HG02852 (cell line): ENCODE results near the gene PLXNA2.

Source experiments
- ATAC-seq: cut with Tn5 transposase; IDR thresholded peaks from one replicate; pipeline ENCODE4 v1.9.1; 2021; ENCODE audit warnings: mild to moderate bottlenecking, moderate library complexity; ENCODE audit not compliant: unreplicated experiment

PLXNA2 gene

DNA sequence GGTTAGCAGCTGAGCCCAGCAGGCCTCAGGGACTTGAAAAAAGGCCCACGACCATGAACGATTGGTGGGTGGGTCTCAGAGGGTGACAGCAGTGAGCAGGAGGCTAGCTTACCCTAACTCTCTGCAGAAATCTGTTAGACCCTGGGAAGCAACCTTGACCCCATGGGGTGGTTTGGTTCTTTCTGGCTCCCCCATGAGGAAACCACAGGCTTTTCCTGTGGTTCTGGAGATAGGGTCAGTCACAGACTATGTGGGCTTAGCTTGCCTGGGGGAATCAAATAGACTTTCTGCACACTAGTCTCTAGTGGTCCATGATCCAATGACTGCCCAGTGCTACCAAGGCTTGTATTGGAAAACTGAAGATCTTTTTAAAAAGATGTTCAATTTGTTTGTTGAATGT, 118.1 kb downstream of the PLXNA2 start:
- ATAC-seq, result no peak

DNA sequence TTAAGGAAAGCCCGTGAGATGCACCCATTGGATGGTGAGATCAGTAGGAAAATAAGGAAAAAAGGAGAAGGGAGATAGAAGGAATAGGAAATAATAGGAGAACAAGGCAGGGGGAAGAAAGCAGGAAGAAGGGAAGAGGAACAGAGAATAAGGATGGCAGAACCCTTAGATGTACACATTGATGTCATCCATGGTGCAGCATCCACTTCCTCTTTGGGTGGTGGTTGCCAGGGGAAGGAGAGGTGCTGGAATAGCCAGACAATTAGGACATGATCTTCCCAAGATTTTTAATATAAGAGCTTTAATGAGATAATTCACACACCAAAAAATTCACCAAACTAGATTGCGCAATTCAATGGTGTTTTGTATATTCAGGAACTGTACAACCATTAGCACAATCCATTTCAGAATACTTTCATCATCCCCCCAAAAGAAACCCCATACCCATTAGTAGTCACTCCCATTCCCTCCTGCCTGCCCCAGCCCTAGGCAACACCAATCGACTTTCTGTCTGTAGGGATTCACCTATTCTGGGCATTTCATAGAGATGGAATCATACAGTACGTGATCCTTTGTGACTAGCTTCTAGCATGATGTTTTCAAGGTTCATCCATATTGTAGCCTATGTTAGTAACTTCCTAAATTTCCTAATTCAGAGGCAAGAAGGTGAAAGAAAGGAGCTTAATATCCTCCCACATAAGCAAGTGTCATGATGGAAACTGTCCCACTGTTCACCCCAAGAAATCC, 121.4 kb downstream of the PLXNA2 start:
- no peak for ATAC-seq

DNA sequence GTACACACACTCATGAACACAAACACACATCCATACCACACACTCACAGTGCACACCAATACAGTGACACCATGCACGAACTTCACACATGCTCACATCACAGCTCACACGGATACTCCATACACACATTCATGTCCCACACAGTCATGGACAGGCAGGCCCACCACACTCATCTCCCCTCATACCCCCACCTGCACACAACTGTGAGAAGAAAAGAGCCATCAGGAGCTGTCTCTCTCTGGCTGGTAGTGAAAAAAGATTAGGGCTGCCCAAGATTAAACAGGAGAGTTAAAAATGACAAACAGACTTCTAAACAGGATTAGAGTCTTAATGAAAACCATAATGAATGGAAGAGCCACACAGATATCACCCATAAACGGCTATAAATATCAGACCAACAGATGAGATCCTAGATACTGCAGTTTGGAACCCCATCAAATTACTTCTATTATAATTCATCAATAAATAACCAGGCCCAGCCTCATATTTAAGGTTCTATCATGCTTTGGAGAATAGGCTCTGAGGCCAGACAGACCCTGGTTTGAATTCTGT, 122.3 kb downstream of the PLXNA2 start:
- ATAC-seq, result no peak

DNA sequence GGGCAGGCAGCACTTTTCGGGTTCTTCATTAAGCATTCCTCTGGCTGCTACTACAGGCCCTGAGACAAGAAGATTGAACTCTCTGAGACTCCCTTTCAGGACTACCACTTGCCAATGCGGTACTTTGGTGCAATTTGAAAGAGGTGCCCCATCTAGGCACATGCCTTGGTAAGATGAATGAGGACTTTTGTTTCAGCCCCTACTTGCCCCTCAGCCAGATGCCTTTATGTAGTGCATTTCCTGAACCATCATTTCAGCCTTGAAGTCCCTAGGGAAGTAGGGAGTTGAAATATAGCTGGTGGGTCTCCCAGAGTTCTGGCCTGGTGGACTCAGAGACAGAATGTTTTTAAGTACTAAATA, 123.8 kb downstream of the PLXNA2 start:
- ATAC-seq, result no peak

- ATAC-seq, result no peak
These were observed 125.2 kb downstream of the PLXNA2 start for GRCh38 chr1:208118841-208119606.

DNA sequence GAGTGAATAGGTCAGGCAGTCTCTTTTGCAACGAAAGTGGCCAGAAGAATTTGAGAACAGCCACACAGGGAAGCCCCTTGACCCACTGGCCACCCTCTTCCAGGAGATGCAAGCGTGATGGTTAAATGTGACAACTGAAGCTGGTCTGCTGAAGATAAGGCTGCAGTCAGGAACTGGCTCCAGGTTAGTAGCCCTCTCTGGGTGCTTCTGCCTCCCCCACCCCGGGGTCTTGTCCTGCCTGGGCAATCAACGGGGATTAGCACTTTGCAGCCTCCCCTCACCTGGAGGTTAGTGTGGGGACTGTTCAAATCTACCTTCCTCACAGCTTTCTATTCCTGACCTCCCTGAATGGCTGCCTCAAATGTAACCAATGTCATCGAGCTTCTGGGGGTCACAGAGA, 125.9 kb downstream of the PLXNA2 start:
- ATAC-seq, result no peak

GRCh38 chr1:208117826-208118225, 126.4 kb downstream of the PLXNA2 start:
- no peak for ATAC-seq

DNA sequence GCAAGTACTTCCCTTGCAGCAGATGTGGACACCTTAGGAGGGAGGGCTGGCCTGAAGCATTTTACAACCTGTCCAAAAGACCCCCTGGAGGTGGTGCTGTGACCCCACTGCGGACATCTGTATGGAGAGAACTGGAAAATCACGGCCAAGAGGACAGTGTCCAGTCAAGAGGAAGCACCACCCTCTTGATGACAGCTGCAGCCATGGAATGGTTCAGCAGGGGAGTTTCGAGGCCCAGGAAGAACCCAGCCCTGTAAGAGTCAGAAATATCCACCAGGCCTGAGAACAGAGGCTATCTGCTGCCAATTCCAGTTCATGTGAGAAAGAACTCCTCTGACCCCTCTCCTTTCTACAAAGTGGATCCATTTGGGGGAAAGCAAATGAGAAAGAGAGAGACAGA, 126.8 kb downstream of the PLXNA2 start:
- ATAC-seq, result no peak

DNA sequence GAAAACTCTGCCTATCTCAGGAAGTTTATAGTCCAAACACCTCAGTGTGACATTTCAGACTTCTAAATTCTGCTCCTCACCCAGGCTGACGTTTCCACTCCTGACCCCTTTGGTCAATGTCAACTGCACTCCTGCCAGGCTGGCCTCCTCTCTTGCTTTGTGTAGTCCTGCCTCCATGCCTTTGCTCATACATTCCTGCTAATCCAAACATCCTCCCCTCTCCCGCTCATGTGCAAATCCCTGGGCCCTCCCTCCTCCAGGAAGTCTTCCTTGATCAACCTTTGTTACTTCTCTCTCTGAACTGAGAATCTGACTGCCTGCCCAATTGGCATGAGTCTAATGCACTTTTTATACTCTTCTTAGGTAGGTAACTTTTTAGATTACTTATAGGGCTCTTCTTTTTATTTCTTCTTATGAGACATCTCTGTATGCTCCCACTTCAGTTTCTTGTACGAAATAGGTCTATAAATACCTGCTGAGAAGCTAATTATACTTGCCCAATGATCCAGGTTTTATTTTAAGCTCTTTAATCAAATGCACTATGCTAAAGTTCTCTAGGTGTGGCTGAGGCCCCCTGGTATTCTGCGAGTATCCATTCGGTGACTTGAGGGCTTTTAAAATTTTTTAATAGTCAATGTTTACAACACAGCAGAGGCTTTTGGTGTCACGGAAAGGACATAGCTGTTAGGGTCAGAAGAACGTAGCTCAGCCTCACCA, 128.1 kb downstream of the PLXNA2 start:
- no peak for ATAC-seq

GRCh38 chr1:208113011-208113410, 131.2 kb downstream of the PLXNA2 start:
- ATAC-seq, result no peak

GRCh38 chr1:208112401-208112800, 131.8 kb downstream of the PLXNA2 start:
- ATAC-seq, result no peak

- ATAC-seq, result no peak
These were observed 132.5 kb downstream of the PLXNA2 start for GRCh38 chr1:208111646-208112190.

- no peak for ATAC-seq
These were observed 133.9 kb downstream of the PLXNA2 start for GRCh38 chr1:208110296-208110695.

GRCh38 chr1:208108646-208109330, 135.4 kb downstream of the PLXNA2 start:
- no peak for ATAC-seq

GRCh38 chr1:208108213-208108608, 136.0 kb downstream of the PLXNA2 start:
- no peak for ATAC-seq

- no peak for ATAC-seq
These were observed 136.6 kb downstream of the PLXNA2 start for GRCh38 chr1:208107425-208108212.

DNA sequence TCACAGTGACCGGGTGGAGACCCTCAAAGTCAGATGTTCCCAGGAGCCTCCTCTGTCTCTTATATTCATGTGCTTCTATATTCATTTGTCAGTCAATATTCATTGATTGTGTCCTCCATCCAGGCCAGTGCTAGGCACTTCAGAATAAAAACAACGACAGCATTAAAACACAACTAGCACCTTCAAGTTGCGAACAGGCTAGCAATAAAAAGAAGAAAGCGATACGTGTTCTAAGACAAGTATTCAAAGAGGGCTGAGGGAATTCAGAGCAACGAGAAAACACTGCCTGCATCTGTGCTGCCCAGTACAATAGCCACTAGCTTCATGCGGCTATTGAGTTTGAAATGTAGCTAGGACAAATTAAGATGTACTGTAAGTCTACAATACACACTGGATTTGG, 138.0 kb downstream of the PLXNA2 start:
- no peak for ATAC-seq

- ATAC-seq, result no peak
These were observed 138.4 kb downstream of the PLXNA2 start for GRCh38 chr1:208105756-208106155.

DNA sequence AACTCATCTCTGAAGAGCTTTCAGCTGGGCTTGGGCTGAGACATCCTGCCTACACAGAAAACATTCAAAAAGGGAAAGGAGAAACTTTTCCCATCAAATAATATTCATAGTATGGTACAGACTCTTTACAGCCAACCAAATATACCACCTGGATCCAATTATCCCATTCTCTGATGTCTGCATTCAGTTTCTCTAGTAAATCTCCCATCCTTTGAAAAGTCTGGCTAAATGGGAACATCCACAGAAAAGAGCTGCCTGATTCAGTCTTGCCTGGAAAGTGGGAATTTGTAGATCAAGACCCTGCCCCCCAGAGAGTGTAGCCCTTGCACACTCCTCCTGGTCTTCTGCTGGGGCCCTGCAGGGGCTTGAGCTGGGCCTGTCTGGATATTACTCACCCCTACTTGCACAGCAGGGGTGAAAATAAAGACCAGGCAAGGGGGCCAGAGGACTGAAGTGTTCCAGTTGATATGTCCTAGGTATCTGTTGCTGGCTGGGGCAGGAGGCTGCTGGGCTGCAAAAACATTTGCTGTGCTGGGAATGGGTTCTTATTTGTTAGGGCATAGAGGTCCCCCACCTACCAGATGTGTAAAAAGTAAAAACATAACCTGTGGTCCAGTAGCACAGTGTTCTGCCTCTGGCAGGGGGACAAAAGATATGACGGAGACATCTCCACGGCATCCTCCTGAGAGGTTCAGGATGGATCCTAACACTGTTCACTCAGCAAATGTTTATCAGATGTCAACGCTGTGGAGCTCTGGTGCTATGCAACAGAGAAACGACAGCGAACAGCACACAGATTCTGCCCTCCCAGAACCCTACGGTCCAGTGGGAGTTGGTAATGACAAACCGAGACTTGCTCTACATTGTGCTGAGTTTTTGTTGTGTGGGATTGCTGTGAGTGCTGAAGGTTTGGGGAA, 140.3 kb downstream of the PLXNA2 start:
- ATAC-seq, result no peak
